ENCODE results near the gene MFSD1. TPM values are rescaled to one million over a fixed set of nuclear protein-coding genes. Genes with fewer than 3 reads are reported as not detected.

The MFSD1 gene
- total and polyA plus RNA-seq, 2 of the 8 experiments (the other 6 are each of a cell fraction or from before 2014, with no cell fraction given): 9.3 to 11.5 TPM

DNA sequence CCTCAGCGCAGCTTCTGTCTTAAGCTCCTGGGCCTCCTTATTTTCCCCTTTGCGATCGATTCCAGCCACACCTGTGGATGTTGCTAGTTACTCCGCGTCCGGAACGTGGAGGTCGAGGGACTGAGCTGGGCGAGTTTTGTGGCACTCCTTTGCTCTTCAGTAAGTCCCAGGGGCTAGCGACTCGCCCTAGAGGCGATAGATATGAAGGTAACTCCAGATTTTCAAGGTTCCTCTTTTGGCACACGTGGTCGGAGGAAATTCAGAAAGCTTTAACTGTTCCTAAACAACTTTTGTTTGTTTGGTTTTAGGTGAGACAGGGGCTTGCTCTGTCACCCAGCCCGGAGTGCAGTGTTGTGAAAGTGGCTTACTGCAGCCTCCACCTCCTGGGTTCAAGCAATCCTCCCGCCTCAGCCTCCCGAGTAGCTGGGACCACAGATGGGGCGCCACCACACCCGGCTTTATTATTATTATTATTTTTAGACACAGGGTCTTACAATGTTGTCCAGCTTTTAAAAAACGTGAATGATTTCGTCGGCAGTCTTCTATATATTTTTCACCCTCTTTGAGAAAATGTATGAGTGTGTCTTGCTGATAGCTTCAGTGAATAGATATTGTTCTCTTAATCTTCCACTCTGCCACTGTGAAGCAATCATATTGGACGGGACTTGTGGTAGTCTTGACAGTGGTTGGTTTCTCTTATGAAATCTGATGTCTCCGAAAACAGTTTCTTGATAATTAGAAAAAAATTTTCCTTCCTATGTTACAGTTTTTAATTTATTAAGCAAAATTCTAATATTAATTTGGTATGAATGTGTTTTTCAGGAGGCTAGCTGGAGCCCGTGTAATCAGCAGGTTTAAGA, 785 bp downstream of the MFSD1 start:
- Histone ChIP-seq H3K79me2 (ENCODE audit: control insufficient read depth in 1 of 2, insufficient read depth in 2 of 2, low read length in 2 of 2) (no peaks in the 10 kb centered on the region), H3K4me1 (replicated peaks in 1 of 4; ENCODE audit: control insufficient read depth in 3 of 4, insufficient read depth in 4 of 4, low read length in 3 of 4) (peaks cover 0 to 9% (median 2%) of the 10 kb centered on the region in 4 experiments; a peak in 2 of 7 replicates), H3K79me1 (ENCODE audit: low read depth, low read length) (no peaks in the 10 kb centered on the region), H4K20me1 (replicated peaks in 1 of 2; ENCODE audit: control insufficient read depth in 1 of 2, insufficient read depth in 2 of 2, low read length in 2 of 2) (no peaks in the 10 kb centered on the region), H2AFZ (ENCODE audit: low read length) (peak overlapping the region; percentile 99), H3K36me3 (ENCODE audit: control insufficient read depth in 2 of 4, insufficient read depth in 4 of 4, low read length in 3 of 4) (no peaks in the 10 kb centered on the region), H3K27me3 (replicated peaks in 1 of 4; ENCODE audit: control insufficient read depth in 3 of 4, extremely low read depth in 1 of 4, insufficient read depth in 3 of 4, low read length in 3 of 4) (peaks cover 8 to 18% (median 15%) of the 10 kb centered on the region in 4 experiments), H3K9me3 (ENCODE audit: insufficient read depth in 2 of 2, low read depth in 1 of 2, low read length in 1 of 2) (no peaks in the 10 kb centered on the region), H3K14ac (ENCODE audit: insufficient read length) (no peak overlapping the region), H3K56ac (replicated peaks; ENCODE audit: insufficient read length, low read depth, low read length) (no peak overlapping the region), H2BK5ac (ENCODE audit: low read depth, low read length) (no peak overlapping the region), H3K18ac (ENCODE audit: extremely low read depth, low read length) (no peak overlapping the region), H3K4ac (replicated peaks; ENCODE audit: insufficient read length, low read depth, low read length) (no peak overlapping the region), H4K5ac (ENCODE audit: insufficient read length, low read depth, low read length) (no peak overlapping the region), H4K91ac (replicated peaks; ENCODE audit: insufficient read length, low read length) (no peak overlapping the region), H3K4me2 (ENCODE audit: insufficient read depth in 1 of 2, low read depth in 2 of 2, low read length in 2 of 2) (peak overlapping the region; percentile 74 to 96), H2BK15ac (ENCODE audit: low read length) (no peak overlapping the region), H3K23me2 (ENCODE audit: low read depth, low read length) (peaks cover 8% of the 10 kb centered on the region), H2AK5ac (ENCODE audit: low read depth, low read length) (no peak overlapping the region), H4K8ac (ENCODE audit: extremely low read depth, insufficient read depth, low read length) (peak overlapping the region; percentile 73; the same call in 1 of the 2 replicates), H3K27ac (ENCODE audit: low read depth, low read length) (no peak overlapping the region), H3K4me3 (ENCODE audit: extremely low read depth in 1 of 4, insufficient read depth in 2 of 4, low read depth in 3 of 4, low read length in 4 of 4) (peak overlapping the region; percentile 48 to 90 (median 82)), H2BK12ac (ENCODE audit: low read depth, low read length) (no peak overlapping the region), H2BK20ac (ENCODE audit: low read length) (no peak overlapping the region), H3K23ac (ENCODE audit: insufficient read length) (no peak overlapping the region), H3K9ac (replicated peaks in 1 of 4; ENCODE audit: extremely low read depth in 1 of 4, low read depth in 3 of 4, low read length in 3 of 4) (peak overlapping the region in 1 of 4 experiments; percentile 55; a peak in 1 of 7 replicates), H2BK120ac (replicated peaks; ENCODE audit: low read depth, low read length) (no peak overlapping the region)
- 39% methylated on average over 24 of the region's 25 CpGs; no CpG with 5 or more reads in 1 of the 2 experiments for WGBS, 2 experiments (ENCODE audit: extremely low coverage in 1 of 2, insufficient coverage in 1 of 2, insufficient read length in 1 of 2, insufficient replicate concordance in 2 of 2, low coverage in 1 of 2, low lambda C conversion rate in 2 of 2, missing lambda C conversion rate in 1 of 2)
- no peak for DNase-seq (ENCODE audit: low read depth in 1 of 2, low spot score in 2 of 2)
- ChIA-PET CTCF (ENCODE audit: partially characterized antibody) (interaction anchor here (1.2 to 2.8 kb wide), 11 partner anchors 9 to 458 kb away, joined by 3 to 13 read pairs (median 4); partner anchors contain the start of gene LXN), POLR2A (ENCODE audit: partially characterized antibody) (no interaction called here)
- FAIRE-seq: no peak
- TF ChIP-seq KDM4A (IDR thresholded peaks at IDR 0.05; ENCODE audit: low read depth, low read length, severe bottlenecking): peak; percentile 43
- TF ChIP-seq, protein P1, sequence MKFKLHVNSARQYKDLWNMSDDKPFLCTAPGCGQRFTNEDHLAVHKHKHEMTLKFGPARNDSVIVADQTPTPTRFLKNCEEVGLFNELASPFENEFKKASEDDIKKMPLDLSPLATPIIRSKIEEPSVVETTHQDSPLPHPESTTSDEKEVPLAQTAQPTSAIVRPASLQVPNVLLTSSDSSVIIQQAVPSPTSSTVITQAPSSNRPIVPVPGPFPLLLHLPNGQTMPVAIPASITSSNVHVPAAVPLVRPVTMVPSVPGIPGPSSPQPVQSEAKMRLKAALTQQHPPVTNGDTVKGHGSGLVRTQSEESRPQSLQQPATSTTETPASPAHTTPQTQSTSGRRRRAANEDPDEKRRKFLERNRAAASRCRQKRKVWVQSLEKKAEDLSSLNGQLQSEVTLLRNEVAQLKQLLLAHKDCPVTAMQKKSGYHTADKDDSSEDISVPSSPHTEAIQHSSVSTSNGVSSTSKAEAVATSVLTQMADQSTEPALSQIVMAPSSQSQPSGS (IDR thresholded peaks at IDR 0.05; ENCODE audit: low read length): no peak

All from H1 (cell line).